HEK293 (cell line): ENCODE measurements around the gene VSTM5.

Experiments
- CTCF ChIA-PET: fragments of 350-600 bp; formaldehyde crosslinking; extraction: SDS; loops from one replicate; lab custom pipeline; 2021; ENCODE audit warnings: antibody characterized with exemption; lab: Yijun Ruan, JAX
- POLR2A ChIA-PET: fragments of 300-600 bp; formaldehyde crosslinking; extraction: SDS; loops from one replicate; lab custom pipeline; 2020; ENCODE audit warnings: antibody characterized with exemption, inconsistent platforms; lab: Yijun Ruan, JAX
- H3K27ac ChIP-seq: fragments of 200-500 bp; sonication (Bioruptor generic); 2 replicates; pipeline ENCODE4 v1.5.1; 2014; ENCODE audit warnings: low read depth, low read length, control low read depth, inconsistent platforms; ENCODE audit errors: extremely low read depth
- H3K36me3 ChIP-seq, 2 experiments: fragments of 200-500 bp in 1 of 2; sonication (Bioruptor generic) in 1 of 2; 1 replicate in 1 of 2; 2 replicates in 1 of 2; pipeline ENCODE4 v1.5.1; 2014 to 2017; ENCODE audit warnings: inconsistent platforms in 2 of 2, low read length in 2 of 2; ENCODE audit not compliant: control insufficient read depth in 2 of 2, insufficient read depth in 1 of 2
- H3K4me1 ChIP-seq: fragments of 200-500 bp; sonication (Bioruptor generic); 2 replicates; pipeline ENCODE4 v1.5.1; 2014; ENCODE audit warnings: mild to moderate bottlenecking, low read length, inconsistent platforms; ENCODE audit not compliant: control insufficient read depth, insufficient read depth
- H3K4me3 ChIP-seq: 2 replicates; pipeline ENCODE4 v1.5.1; 2011; ENCODE audit warnings: low read depth, mild to moderate bottlenecking, control low read depth, low read length, moderate library complexity
- H3K9me3 ChIP-seq: fragments of 200-500 bp; sonication (Bioruptor generic); 2 replicates; pipeline ENCODE4 v1.5.1; 2014; ENCODE audit warnings: low read depth, low read length, inconsistent platforms; ENCODE audit not compliant: control insufficient read depth, insufficient read depth
- KLF9 ChIP-seq: fragments of 450-650 bp; formaldehyde crosslinking; IDR thresholded peaks from 2 replicates; pipeline ENCODE4 v1.5.1; 2016; ENCODE audit warnings: missing biosample characterization, missing genetic modification characterization, low read depth
- MZF1 ChIP-seq: fragments of 450-650 bp; formaldehyde crosslinking; IDR thresholded peaks from 2 replicates; pipeline ENCODE4 v1.5.1; 2017; ENCODE audit warnings: missing biosample characterization, missing genetic modification characterization, borderline replicate concordance
- OSR2 ChIP-seq: fragments of 450-650 bp; formaldehyde crosslinking; IDR thresholded peaks from 2 replicates; pipeline ENCODE4 v1.5.1; 2016; ENCODE audit warnings: missing biosample characterization, missing genetic modification characterization
- REPIN1 ChIP-seq: fragments of 450-650 bp; formaldehyde crosslinking; IDR thresholded peaks from 2 replicates; pipeline ENCODE4 v1.5.1; 2017; ENCODE audit warnings: missing biosample characterization, missing genetic modification characterization, low read depth
- SCRT1 ChIP-seq: fragments of 450-650 bp; formaldehyde crosslinking; IDR thresholded peaks from 2 replicates; pipeline ENCODE4 v1.5.1; 2016; ENCODE audit warnings: missing biosample characterization, missing genetic modification characterization, borderline replicate concordance
- WT1 ChIP-seq: fragments of 450-650 bp; formaldehyde crosslinking; IDR thresholded peaks from 2 replicates; pipeline ENCODE4 v1.5.1; 2016; ENCODE audit warnings: missing biosample characterization, missing genetic modification characterization
- ZBTB1 ChIP-seq: fragments of 450-650 bp; formaldehyde crosslinking; IDR thresholded peaks from 2 replicates; pipeline ENCODE4 v1.5.1; 2016; ENCODE audit warnings: missing biosample characterization, missing genetic modification characterization
- ZNF133 ChIP-seq: fragments of 450-650 bp; formaldehyde crosslinking; IDR thresholded peaks from 2 replicates; pipeline ENCODE4 v1.5.1; 2016; ENCODE audit warnings: missing biosample characterization, missing genetic modification characterization
- ZNF140 ChIP-seq: fragments of 450-650 bp; formaldehyde crosslinking; IDR thresholded peaks from 2 replicates; pipeline ENCODE4 v1.5.1; 2016; ENCODE audit warnings: missing biosample characterization, missing genetic modification characterization
- ZNF157 ChIP-seq: fragments of 450-650 bp; formaldehyde crosslinking; IDR thresholded peaks from 2 replicates; pipeline ENCODE4 v1.5.1; 2016; ENCODE audit warnings: missing biosample characterization, missing genetic modification characterization
- ZNF16 ChIP-seq: fragments of 450-650 bp; formaldehyde crosslinking; IDR thresholded peaks from 2 replicates; pipeline ENCODE4 v1.5.1; 2016; ENCODE audit warnings: low read depth, missing biosample characterization, missing genetic modification characterization
- ZNF2 ChIP-seq: fragments of 450-650 bp; formaldehyde crosslinking; IDR thresholded peaks from 2 replicates; pipeline ENCODE4 v1.5.1; 2016; ENCODE audit warnings: missing biosample characterization, missing genetic modification characterization
- ZNF211 ChIP-seq: fragments of 450-650 bp; formaldehyde crosslinking; IDR thresholded peaks from 2 replicates; pipeline ENCODE4 v1.5.1; 2016; ENCODE audit warnings: low read depth, missing biosample characterization, missing genetic modification characterization
- ZNF274 ChIP-seq, 2 experiments: fragments of 200-500 bp in 1 of 2; fragments of 450-650 bp in 1 of 2; sonication (Bioruptor generic) in 1 of 2; formaldehyde crosslinking in 1 of 2; IDR thresholded peaks; 2 replicates each; pipeline versions ENCODE4 v1.5.1 to v1.6.1; 2014 to 2016; ENCODE audit warnings: borderline replicate concordance in 1 of 2, inconsistent platforms in 1 of 2, low read length in 1 of 2, missing biosample characterization in 1 of 2, missing genetic modification characterization in 1 of 2
- ZNF394 ChIP-seq: fragments of 450-650 bp; formaldehyde crosslinking; IDR thresholded peaks from 2 replicates; pipeline ENCODE4 v1.5.1; 2016; ENCODE audit warnings: missing biosample characterization, missing genetic modification characterization, mild to moderate bottlenecking, moderate library complexity, borderline replicate concordance
- ZNF426 ChIP-seq: fragments of 450-650 bp; formaldehyde crosslinking; IDR thresholded peaks from 2 replicates; pipeline ENCODE4 v1.5.1; 2017; ENCODE audit warnings: missing biosample characterization, missing genetic modification characterization, mild to moderate bottlenecking, inconsistent platforms, moderate library complexity
- ZNF530 ChIP-seq: fragments of 450-650 bp; formaldehyde crosslinking; IDR thresholded peaks from 2 replicates; pipeline ENCODE4 v1.5.1; 2016; ENCODE audit warnings: low read depth, missing biosample characterization, missing genetic modification characterization
- ZNF558 ChIP-seq: fragments of 450-650 bp; formaldehyde crosslinking; IDR thresholded peaks from 2 replicates; pipeline ENCODE4 v1.5.1; 2016; ENCODE audit warnings: missing biosample characterization, missing genetic modification characterization
- ZNF600 ChIP-seq: fragments of 450-650 bp; formaldehyde crosslinking; IDR thresholded peaks from 2 replicates; pipeline ENCODE4 v1.5.1; 2016; ENCODE audit warnings: missing biosample characterization, missing genetic modification characterization
- ZNF660 ChIP-seq: fragments of 450-650 bp; IDR thresholded peaks from 2 replicates; pipeline ENCODE4 v1.5.1; 2018; ENCODE audit warnings: missing biosample characterization, mild to moderate bottlenecking, missing genetic modification characterization
- ZSCAN30 ChIP-seq: fragments of 450-650 bp; IDR thresholded peaks from 2 replicates; pipeline ENCODE4 v1.5.1; 2018; ENCODE audit warnings: missing biosample characterization, mild to moderate bottlenecking, missing genetic modification characterization, moderate library complexity
- TF ChIP-seq, protein P1 (sequence below): fragments of 450-650 bp; formaldehyde crosslinking; IDR thresholded peaks from 2 replicates; pipeline ENCODE4 v1.5.1; 2016; ENCODE audit warnings: missing biosample characterization, missing genetic modification characterization, low read depth

The VSTM5 gene

DNA sequence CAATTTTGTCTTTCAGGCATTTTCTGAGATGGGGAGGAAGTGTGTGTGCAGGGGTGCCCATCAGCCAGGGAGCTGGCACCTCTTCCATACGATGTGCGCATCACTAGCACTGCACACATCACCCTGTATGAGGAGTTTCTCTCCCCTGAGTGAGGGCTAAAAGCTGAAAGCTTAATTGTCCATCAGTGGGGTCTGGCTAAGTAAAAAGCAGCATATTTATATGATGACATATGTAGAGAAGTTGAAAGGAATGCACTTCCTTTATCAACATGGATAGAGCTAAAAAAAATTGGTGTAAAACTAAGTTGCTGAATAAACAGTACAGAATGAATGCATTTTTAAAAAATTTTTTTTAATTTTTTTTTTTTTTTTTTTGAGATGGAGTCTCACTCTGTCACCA is 4.0 kb downstream of the VSTM5 start:
- H3K4me3 ChIP-seq, result no peak overlapping the region
- no peak for TF ChIP-seq MZF1 (tag by site-specific recombination)
- no peak for TF ChIP-seq ZNF558 (tag by site-specific recombination)
- TF ChIP-seq ZNF133, result no peak
- no peak for TF ChIP-seq ZSCAN30 (tag by site-specific recombination)
- no peak for TF ChIP-seq SCRT1 (tag by site-specific recombination)
- TF ChIP-seq OSR2 (tag by site-specific recombination), result no peak
- no peak for TF ChIP-seq ZNF530
- TF ChIP-seq ZNF600, result no peak
- no peak for TF ChIP-seq ZNF426 (tag by site-specific recombination)
- TF ChIP-seq ZNF16 (tag by site-specific recombination), result no peak
- no peak for TF ChIP-seq ZNF157 (tag by site-specific recombination)
- TF ChIP-seq ZNF394, result no peak
- TF ChIP-seq REPIN1 (tag by site-specific recombination), result no peak
- TF ChIP-seq WT1 (tag by site-specific recombination), result no peak
- no peak overlapping the region for H3K27ac ChIP-seq
- ChIA-PET POLR2A (interaction anchor here (0.7 kb wide), 1 partner anchor 73 kb away, joined by 4 read pairs; no protein-coding TSS in a partner anchor), CTCF (no interaction called here)
- H3K36me3 ChIP-seq, result no peaks in the 10 kb centered on the region
- H3K4me1 ChIP-seq, result no peaks in the 10 kb centered on the region
- no peaks in the 10 kb centered on the region for H3K9me3 ChIP-seq

DNA sequence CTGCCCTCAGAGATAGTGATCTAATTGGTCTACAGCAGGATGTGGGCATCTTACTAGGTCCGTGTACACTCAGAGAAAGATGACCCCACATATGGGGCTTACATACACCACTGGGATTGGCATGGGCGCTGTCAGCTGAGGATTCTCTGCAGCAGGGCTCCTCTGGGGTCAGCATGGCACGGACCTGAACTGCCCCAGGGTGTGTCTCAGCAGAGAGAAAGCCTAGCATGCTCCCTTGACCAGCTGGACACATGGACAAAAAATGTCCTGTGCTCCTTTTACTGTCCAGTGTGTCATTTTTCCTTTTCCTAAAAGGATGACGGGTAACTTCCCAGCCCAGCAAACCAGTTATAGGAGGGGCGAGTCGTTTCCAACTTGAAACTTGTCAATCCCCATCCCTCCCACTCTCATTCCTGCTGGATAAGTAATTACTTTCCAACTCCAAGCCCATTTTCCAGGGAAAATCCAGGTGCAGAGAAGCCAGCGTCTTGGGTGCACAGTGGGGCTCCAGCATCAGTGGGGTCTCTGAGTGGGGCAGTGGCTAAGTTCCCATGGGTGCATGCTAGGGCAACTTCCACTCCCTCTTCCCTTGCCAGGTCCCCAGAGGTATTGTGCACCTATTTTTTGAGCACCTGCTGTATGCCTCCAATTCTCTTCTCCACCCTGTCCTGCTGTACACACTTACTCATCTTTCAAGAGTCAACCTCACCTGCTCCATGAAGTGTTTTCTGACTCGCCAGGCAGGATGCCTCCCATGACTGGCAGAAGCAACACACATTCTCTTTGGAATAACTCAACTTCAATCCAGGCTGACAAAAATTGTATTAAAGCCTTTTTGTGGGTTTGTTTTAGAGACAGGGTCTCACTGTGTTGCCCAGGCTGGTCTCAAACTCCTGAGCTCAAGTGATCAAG is 5.0 kb downstream of the VSTM5 start:
- no peaks in the 10 kb centered on the region for H3K36me3 ChIP-seq
- ChIA-PET CTCF (no interaction called here), POLR2A (no interaction called here)
- TF ChIP-seq ZBTB1 (no peak), ZNF140 (tag by site-specific recombination) (no peak), ZNF660 (tag by site-specific recombination) (no peak), ZNF2 (tag by site-specific recombination) (no peak), ZNF211 (no peak), KLF9 (tag by site-specific recombination) (no peak), ZNF274 (IDR thresholded peaks at IDR 0.05; ENCODE audit: low read length) (no peak), ZNF274 (tag by site-specific recombination; IDR thresholded peaks at IDR 0.05; ENCODE audit: borderline replicate concordance) (no peak)
- TF ChIP-seq, protein P1, sequence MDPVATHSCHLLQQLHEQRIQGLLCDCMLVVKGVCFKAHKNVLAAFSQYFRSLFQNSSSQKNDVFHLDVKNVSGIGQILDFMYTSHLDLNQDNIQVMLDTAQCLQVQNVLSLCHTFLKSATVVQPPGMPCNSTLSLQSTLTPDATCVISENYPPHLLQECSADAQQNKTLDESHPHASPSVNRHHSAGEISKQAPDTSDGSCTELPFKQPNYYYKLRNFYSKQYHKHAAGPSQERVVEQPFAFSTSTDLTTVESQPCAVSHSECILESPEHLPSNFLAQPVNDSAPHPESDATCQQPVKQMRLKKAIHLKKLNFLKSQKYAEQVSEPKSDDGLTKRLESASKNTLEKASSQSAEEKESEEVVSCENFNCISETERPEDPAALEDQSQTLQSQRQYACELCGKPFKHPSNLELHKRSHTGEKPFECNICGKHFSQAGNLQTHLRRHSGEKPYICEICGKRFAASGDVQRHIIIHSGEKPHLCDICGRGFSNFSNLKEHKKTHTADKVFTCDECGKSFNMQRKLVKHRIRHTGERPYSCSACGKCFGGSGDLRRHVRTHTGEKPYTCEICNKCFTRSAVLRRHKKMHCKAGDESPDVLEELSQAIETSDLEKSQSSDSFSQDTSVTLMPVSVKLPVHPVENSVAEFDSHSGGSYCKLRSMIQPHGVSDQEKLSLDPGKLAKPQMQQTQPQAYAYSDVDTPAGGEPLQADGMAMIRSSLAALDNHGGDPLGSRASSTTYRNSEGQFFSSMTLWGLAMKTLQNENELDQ (tag by site-specific recombination), result no peak
- H3K9me3 ChIP-seq, result no peaks in the 10 kb centered on the region
- H3K27ac ChIP-seq, result no peak overlapping the region
- no peaks in the 10 kb centered on the region for H3K4me1 ChIP-seq
- no peak overlapping the region for H3K4me3 ChIP-seq
